Gastrocnemius medialis (tissue), 4 donors: ENCODE results near the gene DPYSL4.
"Not testable (repeated sequence)": the region's sequence is repeated elsewhere in the genome, so short reads cannot be mapped to it uniquely, and the experiment has no call there.

Experiments
- CTCF ChIP-seq, 5 experiments: fragments of 450-650 bp in 3 of 5; fragments of 200-600 bp in 2 of 5; sonication (generic) in 2 of 5; IDR thresholded peaks in 4 of 5; conservative IDR thresholded peaks in 1 of 5; 1 replicate in 4 of 5; 2 replicates in 1 of 5; pipeline ENCODE4 v1.5.1; 2016 to 2019; ENCODE audit warnings: antibody characterized with exemption in 5 of 5, mild to moderate bottlenecking in 3 of 5, moderate library complexity in 3 of 5
- POLR2A ChIP-seq, 2 donors: fragments of 450-650 bp; IDR thresholded peaks; one replicate each; pipeline ENCODE4 v1.6.1; 2017; ENCODE audit warnings: antibody characterized with exemption in 2 of 2, mild to moderate bottlenecking in 2 of 2, moderate library complexity in 2 of 2

GRCh38 chr10:132160231-132160630 is 26.5 kb upstream of the DPYSL4 start:
- TF ChIP-seq POLR2A (IDR thresholded peaks at IDR 0.05); CTCF (IDR thresholded peaks at IDR 0.05 in 4 of 5, conservative IDR thresholded peaks at IDR 0.05 in 1 of 5): not testable (repeated sequence)
